Neural crest cell (in vitro differentiated cells): ENCODE measurements around the gene ENDOG. TPM values are rescaled to one million over a fixed set of nuclear protein-coding genes. Genes with fewer than 3 reads are reported as not detected.

Source experiments
- DNase-seq: peaks from one replicate; pipeline ENCODE4 v3.0.0; 2021; ENCODE audit warnings: low read depth, mixed read lengths, low spot score
- H3K27ac Mint-ChIP-seq: one replicate; pipeline ENCODE4 v1.8.0; 2021; ENCODE audit warnings: mild to moderate bottlenecking, mixed read lengths; ENCODE audit not compliant: unreplicated experiment
- H3K27me3 Mint-ChIP-seq: 2 replicates; pipeline ENCODE4 v1.8.0; 2021; ENCODE audit warnings: low read depth, mild to moderate bottlenecking, mixed read lengths
- H3K36me3 Mint-ChIP-seq: 2 replicates; pipeline ENCODE4 v1.8.0; 2021; ENCODE audit warnings: low read depth, mild to moderate bottlenecking, mixed read lengths
- H3K4me1 Mint-ChIP-seq: 2 replicates; pipeline ENCODE4 v1.8.0; 2021; ENCODE audit warnings: mixed read lengths
- H3K4me3 Mint-ChIP-seq: one replicate; pipeline ENCODE4 v1.8.0; 2021; ENCODE audit warnings: mild to moderate bottlenecking, mixed read lengths
- H3K9me3 Mint-ChIP-seq: 2 replicates; pipeline ENCODE4 v1.8.0; 2021; ENCODE audit warnings: mixed read lengths
- CTCF ChIP-seq: fragments of 200-600 bp; sonication (generic); conservative IDR thresholded peaks from 2 replicates; pipeline ENCODE4 v1.5.0; 2021; ENCODE audit warnings: antibody characterized with exemption, mild to moderate bottlenecking
- long read RNA-seq: library from polyadenylated mRNA; unstranded; transcript quantifications from one replicate; pipeline ENCODE4 v2.0.0, GENCODE V29; 2020
- total RNA-seq: library from RNA; stranded (reverse); gene quantifications from 2 replicates; pipeline ENCODE4 v1.2.1, GENCODE V29; 2021

ENDOG gene
- total RNA-seq: 21.9 and 23.7 TPM in 2 replicates
- long read RNA-seq: 0 reads

GRCh38 chr9:128818099-128818838, at the start of gene ENDOG:
ENDOG (plus strand) TSS chr9:128818500; CDS start chr9:128818685, 185 bp downstream.
- H3K27ac Mint-ChIP-seq: peak within 1 kb of the TSS; percentile 86
- no peaks in the 10 kb centered on the region for H3K9me3 Mint-ChIP-seq
- DNase-seq: peak; percentile 99
- H3K36me3 Mint-ChIP-seq: no peaks in the 10 kb centered on the region
- H3K4me3 Mint-ChIP-seq: peak within 1 kb of the TSS; percentile 88
- peaks cover 3% of the 10 kb centered on the region for H3K27me3 Mint-ChIP-seq
- peaks cover 16% of the 10 kb centered on the region for H3K4me1 Mint-ChIP-seq
- TF ChIP-seq CTCF: peak; percentile 96

- TF ChIP-seq CTCF: no peak
- H3K9me3 Mint-ChIP-seq: no peaks in the 10 kb centered on the region
- DNase-seq: no peak
- H3K4me1 Mint-ChIP-seq: peaks cover 10% of the 10 kb centered on the region
- H3K27me3 Mint-ChIP-seq: no peaks in the 10 kb centered on the region
- H3K27ac Mint-ChIP-seq: no peak overlapping the region
- peak overlapping the region; percentile 15 for H3K4me3 Mint-ChIP-seq
- H3K36me3 Mint-ChIP-seq: no peaks in the 10 kb centered on the region
Measured at GRCh38 chr9:128768606-128769005, 49.7 kb upstream of the ENDOG start.

- Mint-ChIP-seq H3K4me3 (peak overlapping the region; percentile 92), H3K27ac (no peak overlapping the region), H3K4me1 (peaks cover 10% of the 10 kb centered on the region), H3K36me3 (no peaks in the 10 kb centered on the region), H3K27me3 (no peaks in the 10 kb centered on the region), H3K9me3 (no peaks in the 10 kb centered on the region)
- no peak for TF ChIP-seq CTCF
- no peak for DNase-seq
Measured at GRCh38 chr9:128770286-128771030, 47.8 kb upstream of the ENDOG start.

- DNase-seq: peak; percentile 14
- peaks cover 10% of the 10 kb centered on the region for H3K4me1 Mint-ChIP-seq
- TF ChIP-seq CTCF: no peak
- peak overlapping the region; percentile 92 for H3K4me3 Mint-ChIP-seq
- H3K9me3 Mint-ChIP-seq: no peaks in the 10 kb centered on the region
- peak overlapping the region; percentile 87 for H3K27ac Mint-ChIP-seq
- H3K27me3 Mint-ChIP-seq: no peaks in the 10 kb centered on the region
- no peaks in the 10 kb centered on the region for H3K36me3 Mint-ChIP-seq
Measured at GRCh38 chr9:128771094-128771721, 47.1 kb upstream of the ENDOG start.

- no peak for TF ChIP-seq CTCF
- H3K4me1 Mint-ChIP-seq: peaks cover 10% of the 10 kb centered on the region
- H3K27ac Mint-ChIP-seq: peak within 1 kb of the TSS; percentile 87
- H3K4me3 Mint-ChIP-seq: peak within 1 kb of the TSS; percentile 92
- H3K27me3 Mint-ChIP-seq: no peaks in the 10 kb centered on the region
- no peaks in the 10 kb centered on the region for H3K9me3 Mint-ChIP-seq
- peak; percentile 87 for DNase-seq
- no peaks in the 10 kb centered on the region for H3K36me3 Mint-ChIP-seq
Measured at GRCh38 chr9:128771745-128772519, 46.4 kb upstream of the ENDOG start, which contains the start of gene ZER1. ZER1 (minus strand) TSS chr9:128771927; CDS start chr9:128755565, 16,362 bp downstream.
